Measurements from ENCODE around the gene BRICD5.
"Not testable (repeated sequence)": the region's sequence is repeated elsewhere in the genome, so short reads cannot be mapped to it uniquely, and the experiment has no call there.

Gene BRICD5

DNA sequence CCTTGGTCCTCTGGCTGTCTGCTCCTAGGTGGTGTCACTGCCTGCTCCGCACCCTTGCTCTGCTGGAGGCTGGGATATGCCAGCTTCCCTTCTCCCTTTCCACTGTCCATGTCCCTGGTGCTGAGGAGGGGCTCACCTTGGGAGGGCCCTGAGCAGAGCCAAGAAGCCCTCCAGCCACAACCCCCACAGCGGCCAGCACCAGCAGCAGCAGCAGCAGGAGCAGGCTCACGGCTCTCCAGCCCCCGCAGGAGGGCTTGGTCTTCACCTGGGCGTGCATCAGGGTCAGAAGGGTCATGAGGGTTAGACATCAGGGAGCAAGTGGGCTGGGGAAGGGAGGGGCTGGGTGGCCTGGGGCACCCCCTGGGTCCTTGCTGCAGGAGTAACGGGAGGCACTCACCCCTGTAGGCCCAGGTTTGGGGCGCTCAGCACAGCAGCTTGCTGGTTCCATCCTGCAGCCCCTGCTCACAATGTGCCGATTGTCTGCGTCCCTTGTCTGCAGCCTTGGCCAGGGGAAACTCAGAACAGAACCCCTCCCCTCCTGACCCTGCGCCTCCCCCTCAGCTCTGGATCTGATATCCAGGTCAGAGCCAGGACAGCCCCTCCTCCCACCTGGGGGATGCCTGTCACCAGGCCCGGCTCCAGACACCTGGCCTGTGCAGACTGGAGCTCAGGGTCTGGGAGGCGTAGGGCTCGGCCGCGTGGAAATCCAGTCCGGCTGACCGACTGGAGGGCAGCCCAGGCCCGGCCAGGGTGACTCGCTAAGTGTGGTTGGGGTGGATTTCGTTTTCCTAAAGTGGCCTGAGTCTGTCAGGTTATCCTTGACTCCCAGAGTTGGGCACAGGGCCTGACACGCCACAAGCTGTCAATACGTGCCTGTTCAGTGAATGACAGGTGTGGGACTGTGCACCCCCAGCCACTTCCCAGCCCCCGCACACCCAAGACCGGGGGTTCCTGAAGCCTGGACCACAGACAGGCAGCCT lies at the start of gene BRICD5:
Gene BRICD5, minus strand, starts transcription at position 478 of the 980 bp plus-strand sequence. Its CDS starts 30 bp downstream, at position 448.
- no peak for DNase-seq

DNA sequence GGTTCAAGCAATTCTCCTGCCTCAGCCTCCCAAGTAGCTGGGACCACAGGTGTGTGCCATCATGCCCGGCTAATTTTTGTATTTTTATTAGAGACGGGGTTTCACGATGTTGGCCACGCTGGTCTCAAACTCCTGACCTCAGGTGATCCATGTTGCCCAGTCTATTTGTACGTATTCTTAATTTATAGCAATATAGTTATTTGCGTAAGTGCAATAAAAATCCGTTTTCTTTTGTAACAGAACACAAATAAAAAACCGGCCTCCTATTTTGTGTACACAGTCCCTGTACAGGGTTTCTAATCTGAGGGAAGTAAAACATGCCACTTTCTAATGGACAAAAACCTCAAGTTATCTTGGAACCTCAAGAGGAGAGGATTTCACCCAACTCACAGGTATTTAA lies 49.6 kb upstream of the BRICD5 start:
- DNase-seq = no peak

DNA sequence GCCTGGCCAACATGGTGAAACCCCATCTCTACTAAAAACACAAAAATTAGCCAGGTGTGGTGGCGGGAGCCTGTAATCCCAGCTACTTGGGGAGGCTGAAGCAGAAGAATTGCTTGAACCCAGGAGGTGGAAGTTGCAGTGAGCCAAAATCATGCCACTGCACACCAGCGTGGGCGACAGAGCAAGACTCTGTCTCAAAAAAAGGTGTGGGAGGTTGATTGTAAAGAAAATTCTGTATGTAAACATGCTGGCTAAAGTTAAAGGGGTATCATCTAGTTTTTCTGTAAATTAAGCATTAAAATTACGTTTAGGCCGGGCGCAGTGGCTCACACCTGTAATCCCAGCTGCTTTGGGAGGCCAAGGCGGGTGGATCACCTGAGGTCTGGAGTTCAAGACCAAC lies 47.9 kb upstream of the BRICD5 start:
- not testable (repeated sequence) for DNase-seq

DNA sequence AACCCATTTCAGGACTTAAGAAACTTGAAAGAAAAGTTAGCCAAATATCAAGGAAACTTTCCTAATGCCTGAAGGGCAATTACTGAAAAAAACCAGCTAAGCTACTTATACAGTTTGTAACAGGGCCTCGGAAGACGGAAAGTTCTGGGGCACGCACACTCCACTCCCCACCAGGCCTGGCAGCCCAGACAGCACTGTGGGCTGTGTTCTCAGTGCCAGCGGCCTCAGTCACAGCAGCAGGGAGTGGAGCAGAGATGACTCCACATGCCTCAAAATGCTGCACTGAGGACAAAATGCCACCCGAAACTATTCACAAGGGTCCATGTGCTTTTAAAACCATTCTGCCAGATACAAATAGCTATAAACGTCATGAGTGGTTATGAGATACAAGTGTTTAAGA lies 47.1 kb upstream of the BRICD5 start:
- no peak for DNase-seq

DNA sequence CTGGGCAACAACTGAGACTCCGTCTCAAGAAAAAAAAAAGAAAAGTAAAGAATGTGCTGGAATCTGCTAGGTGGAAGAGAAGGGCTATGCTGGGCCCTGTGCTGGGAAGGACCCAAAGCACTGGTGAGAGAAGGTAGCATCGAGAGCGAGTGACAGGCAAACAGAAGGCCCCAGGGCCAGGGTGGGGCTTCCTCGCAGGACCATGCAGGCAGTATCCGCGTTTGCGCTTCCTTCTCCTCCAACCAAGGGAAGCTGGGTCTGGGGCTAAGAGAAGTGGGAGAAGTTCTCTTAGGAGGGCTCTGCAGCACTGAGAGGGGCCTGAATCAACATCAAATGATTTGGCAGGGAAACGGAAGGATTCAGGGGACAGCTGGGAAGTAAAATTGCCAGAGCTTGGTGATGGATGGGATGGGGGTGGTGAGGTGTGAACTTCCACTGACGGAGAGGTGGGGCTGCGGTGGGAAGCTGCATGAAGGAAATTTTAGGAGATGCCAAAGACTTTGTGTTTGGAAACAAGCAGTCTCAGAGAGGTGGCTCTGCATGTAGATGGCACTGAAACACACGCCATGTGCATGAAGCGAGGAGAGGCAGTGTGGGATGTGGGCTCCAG lies 46.0 kb upstream of the BRICD5 start:
- no peak for DNase-seq

DNA sequence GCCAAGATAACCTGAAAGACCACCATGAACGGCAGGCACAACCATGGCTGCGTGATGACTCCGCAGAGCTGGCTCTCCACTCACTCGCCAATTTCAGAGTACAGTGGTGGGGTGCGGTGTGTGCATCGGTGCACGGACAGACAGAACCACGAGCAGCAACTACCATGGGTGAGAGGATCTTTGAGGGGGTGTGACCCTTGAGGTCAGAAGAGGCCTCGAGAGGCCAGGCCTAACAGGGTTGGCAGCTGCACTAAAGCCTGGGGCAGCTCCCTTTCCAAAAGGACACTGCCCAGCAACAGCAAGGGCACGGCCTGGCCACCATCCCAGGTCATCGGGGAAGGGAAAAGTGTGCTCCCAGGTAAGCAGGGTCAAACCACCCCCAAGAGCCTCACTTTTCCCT lies 42.6 kb upstream of the BRICD5 start:
- no peak for DNase-seq

DNA sequence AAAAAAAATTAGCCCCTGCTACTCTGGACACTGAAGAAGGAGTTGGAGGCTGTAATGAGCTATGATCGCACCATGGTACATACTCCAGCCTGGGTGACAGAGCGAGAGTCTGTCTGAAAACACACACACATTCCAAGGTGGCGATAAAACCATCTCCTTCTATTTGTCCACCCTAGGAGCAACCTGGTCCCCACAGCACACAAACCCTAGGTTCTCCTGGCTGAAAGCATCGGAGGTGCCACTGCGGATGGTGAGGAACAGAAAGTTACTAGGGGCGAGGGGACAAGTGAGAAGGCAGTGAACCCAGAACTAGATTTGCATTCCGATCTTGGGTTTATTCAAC lies 42.1 kb upstream of the BRICD5 start:
- no peak for DNase-seq

DNA sequence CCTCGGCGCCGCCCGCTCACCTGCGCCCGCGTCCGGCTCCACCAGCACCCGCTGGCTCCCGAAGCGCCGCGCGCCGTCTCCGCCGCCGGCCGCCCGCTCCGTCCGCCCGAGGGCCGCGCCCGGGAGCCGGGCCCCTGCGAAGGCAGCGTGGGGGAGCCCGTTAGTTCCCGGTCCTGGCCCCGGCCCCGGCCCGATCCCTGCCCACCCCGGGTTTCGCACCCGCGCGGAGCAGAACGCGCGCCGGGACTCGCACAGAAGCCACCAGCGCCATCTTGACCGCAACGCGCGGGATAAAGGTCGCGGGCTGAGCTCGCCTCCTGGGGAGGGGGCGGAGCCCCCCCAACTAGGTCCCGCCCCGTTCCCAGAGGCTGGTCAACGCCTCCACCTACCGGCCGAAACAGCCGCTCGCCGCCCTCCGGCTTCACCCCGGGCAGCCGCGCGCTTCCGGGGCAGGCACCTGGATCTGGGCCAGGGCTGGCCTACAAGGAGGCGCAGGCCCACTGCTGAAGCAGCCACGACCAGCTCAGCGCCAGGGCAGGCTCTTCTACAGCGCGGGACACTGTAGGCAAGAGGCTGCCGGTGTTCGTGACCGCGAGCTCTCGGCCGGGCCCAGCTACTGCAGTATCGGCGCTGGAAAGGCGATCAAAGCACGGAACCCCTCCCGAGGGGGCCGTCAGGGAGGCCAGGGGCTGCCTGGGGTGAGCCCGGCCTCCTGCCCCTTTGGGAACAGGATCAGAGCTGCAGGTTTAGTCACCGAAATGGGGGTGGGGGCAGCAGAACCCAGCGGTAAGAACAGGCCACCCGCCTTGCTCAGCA lies 40.8 kb upstream of the BRICD5 start, which contains the start of gene ECI1:
Gene ECI1, minus strand, starts transcription at position 292 of the 816 bp plus-strand sequence. Its CDS starts 21 bp downstream, at position 271.
- peak; percentile 95 for DNase-seq

DNA sequence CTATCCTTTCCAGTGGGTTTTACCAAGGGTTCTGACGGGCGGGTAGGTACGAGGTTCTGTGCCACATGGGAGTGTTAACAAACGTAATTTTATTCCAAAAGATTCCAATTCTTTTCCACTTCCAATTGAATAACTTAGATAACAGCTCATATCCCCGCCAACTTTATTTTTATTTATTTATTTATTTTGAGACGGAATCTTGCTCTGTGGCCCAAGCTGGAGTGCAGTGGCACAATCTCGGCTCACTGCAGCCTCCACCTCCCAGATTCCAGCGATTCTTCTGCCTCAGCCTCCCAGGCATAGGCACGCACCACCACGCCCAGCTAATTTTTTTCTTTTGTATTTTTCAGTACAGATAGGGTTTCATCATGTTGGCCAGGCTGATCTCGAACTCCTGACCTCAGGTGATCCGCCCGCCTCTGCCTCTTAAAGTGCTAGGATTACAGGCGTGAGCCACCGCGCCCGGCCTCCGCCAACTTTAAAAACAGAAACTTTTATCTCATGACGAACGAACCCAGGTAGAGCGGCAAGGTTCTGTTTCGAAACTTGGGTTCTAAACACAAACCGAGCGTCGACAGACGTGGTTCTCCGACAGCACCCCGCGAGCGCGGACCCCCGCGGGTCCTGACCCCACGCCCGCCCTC lies 40.1 kb upstream of the BRICD5 start:
- no peak for DNase-seq

DNA sequence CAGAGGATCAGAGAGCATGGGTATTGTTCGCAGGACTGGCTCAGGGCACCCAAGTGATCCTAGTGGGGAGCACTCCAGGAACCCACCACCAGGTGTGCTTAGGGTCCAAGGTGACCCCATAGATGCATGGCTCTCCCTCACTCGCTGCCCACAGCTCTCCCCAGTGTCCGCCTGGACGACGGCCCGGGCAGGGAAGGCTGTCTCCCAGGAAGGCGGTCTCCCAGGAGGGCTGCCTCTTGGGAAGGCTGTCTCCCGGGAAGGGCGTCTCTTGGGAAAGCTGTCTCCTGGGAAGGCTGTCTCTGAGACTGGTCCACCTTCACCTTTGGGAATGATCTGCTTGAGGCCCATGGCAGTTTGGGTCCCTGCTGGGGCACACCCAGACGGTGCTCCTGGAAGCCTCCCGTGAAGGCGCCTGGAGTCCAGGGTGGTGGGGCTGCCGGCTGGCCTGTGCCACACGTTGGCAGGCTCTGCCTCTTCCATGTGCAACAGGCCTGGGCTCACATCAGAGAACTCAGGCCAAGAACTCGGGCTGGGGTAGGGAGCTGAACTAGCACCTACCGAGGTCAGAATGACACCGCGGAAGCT lies 35.7 kb upstream of the BRICD5 start:
- no peak for DNase-seq

DNA sequence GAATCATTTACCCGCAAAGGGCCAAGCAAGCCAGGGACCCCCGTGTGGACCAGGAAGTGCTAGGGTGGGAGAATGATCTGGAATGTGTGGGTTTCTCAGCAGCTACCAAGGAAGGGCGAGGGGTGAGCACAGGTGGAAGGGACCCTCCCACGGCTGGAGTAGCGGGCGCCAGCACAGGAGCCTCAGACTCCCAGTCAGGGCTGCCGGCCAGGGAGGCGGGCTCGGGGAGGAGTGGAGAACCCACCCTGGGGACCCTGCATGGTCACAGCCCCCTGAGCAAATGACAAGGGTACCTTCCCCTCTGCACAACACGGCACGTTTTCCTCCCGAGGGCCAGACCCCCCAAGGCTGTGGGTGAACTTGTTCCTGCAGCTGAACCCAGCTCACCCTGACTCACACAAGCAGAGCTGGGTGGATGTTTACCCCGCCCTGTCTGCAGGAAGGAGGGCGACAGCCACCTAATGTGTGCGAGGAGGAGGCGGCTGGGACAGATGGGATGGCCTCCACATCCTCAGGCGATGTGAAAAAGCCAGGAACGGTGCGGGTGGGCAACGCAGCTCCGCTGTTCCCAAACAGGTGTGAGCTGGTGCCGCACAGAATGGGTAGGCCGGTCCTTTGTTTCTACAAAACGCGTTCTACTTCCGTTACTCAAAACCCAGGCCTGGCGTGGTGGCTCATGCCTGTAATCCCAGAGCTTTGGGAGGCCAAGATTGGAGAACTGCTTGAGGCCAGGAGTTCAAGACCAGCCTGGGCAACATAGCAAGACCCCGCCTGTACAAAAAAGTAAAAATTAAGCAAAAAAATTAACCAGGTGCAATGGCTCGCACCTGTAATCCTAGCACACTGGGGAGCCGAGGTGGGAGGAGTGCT lies 34.5 kb upstream of the BRICD5 start:
- no peak for DNase-seq

DNA sequence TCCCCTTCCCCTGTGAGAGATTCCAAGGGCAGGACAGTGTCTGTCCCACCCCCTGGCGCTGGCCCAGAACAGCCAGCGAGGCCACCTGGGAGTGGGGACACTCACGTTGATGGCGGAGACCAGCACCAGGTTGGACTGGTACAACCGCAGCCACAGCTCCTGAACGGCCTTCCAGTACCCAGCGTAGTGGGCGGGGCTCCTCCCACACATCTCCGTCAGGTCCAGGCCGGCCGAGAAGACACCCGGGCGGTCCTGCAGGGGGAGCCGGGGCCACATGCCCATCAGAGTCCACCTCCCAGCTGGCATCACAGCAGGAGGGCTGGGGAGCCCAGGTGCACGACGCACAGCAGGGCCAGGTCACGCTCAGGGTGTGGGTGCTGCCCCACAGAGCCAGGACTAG lies 33.6 kb upstream of the BRICD5 start:
- peak; percentile 7 for DNase-seq

DNA sequence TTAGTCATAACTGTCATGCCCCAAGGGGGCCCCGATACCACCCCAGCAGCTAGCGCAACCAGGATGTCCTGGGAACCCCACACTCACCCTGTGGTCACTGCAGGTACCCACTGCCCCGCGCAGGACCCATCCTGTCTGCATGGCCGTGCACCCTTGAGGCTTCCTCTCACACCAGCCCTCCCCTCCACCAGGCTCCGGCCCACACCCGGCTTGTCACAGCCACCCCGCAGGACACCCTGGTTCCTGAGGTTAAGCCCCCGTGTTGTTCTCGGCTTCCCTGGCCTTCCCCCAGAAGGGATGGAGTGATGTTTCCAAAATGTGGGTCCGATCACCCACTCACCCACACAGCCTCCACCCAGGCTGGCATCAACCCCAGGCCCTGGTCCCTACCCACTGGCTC lies 33.1 kb upstream of the BRICD5 start:
- DNase-seq = no peak

DNA sequence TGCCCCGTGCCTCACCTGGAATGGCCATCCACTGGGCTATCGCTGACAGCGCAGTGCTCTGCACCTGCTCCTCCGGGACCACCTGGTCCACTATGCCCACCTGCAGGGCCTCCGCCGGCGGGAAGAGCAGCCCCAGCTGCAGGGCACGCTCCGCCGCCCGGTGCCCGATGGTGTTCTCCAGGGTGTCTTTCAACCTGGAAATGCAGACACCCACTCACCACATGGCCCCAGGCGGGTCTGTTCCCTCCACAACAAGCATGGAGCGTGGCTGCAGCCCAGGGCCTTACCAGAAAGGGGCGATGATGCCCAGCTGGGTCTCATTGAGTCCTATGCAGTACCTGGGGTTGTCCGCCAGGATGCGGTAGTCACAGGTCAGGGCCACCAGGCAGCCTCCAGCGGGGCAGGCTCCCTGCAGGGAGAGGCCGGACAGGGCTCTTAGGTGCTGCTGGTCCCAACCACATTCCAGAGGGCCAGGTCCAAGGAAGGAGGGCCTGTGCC lies 32.4 kb upstream of the BRICD5 start:
- no peak for DNase-seq

DNA sequence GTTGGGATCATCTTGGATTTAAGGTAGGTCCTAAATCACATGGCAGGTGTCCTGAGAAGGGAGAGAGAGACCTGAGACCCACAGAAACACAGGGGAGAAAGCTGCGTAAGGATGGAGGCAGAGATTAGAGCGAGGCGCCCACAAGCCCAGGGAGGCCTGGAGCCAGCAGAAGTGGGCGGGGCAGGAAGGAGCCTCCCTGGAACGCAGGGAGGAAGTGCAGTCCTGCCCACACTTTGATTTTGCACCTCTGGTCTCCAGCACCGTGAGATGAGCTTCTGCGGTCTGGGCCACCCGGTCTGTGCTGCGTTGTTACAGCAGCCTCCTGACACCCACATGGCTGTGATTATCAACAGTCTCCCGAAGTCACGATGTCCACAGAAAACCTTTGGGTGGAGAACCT lies 31.9 kb upstream of the BRICD5 start:
- no peak for DNase-seq

DNA sequence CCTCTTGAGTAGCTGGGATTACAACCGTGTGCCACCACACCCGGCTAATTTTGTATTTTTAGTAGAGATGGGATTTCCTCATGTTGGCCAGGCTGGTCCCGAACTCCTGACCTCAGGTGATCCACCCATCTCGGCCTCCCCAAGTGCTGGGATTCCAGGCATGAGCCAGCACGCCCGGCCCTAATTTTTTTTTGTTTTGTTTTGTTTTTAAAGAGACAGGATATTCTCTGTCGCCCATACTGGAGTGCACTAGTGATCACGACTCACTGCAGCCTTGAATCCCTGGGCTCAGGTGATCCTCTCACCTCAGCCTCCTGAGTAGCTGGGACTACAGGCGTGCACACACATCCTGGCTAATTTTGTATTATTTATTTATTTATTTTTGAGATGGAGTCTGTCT lies 29.7 kb upstream of the BRICD5 start:
- DNase-seq = not testable (repeated sequence)

DNA sequence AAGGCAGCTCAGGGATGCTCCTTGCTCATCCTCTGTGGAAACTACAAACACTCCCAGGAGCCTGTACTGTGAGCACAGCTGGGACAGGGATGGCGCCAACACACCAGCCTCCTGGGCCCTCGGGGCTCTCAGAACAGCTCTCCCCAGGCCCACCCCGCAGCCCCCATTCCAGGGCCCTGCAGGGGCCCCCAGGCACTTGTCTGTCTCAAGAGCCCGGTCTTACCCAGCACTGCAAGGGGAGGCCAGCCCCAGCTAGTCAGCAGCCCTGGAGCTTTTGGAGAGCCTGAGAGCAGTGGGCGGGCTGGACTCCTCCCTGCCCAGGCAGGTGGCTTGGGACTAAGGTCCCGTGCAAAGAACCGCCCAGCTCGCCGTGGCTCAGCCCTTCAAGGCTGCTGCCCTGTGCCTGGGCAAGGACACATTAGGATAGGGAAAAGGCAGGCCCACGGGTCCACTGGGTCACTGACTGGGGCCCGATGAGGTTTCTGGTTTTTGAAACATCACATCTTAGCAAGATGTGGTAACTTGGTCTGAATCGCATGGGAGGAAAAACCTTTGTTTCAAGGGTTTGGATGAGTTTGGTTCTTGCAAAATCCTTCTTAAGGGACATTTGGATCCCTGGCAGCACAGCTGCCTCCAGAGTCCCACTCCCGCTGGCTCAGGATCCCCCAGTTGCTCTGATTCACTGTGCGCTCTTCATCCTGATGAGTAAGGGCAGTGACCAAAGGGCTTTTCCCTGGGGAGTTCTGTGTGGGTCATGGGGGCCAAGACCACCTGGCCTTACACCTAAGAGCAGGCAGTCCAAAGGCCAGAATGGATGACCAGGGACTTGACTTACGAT lies 28.4 kb upstream of the BRICD5 start:
- no peak for DNase-seq

DNA sequence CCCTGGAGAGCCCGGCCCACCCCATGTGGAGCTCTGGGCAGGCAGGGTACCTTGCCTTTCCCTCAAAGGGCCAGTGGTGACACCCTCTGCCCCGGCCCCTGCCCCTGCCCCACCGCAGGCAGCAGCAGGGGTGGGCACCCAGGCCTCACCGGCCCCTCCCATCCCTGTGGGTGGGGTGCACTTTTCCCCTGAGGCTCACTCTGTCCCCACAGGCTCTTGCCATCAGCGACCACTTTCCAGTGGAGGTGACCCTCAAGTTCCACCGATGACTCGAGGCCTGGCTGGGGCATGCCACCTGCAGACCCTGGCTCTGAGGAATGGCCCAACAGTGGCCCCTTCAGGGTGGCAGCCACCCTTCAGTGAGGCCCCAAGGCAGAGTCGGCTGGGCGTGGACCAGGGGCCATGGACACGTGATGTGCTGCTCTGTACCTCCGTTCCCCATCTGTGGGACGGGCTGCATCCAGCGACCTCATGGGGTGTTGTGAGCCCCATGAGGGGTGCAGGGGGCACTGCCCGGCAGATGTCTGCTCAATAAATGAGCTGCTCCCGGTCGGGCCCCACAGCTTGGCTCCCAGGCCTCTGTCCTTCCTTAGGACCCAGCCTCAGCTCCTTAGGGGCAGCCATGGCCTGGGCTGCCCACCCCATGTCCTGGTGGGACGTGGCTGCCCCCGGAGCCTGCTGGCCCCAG lies 27.6 kb upstream of the BRICD5 start:
- no peak for DNase-seq

DNA sequence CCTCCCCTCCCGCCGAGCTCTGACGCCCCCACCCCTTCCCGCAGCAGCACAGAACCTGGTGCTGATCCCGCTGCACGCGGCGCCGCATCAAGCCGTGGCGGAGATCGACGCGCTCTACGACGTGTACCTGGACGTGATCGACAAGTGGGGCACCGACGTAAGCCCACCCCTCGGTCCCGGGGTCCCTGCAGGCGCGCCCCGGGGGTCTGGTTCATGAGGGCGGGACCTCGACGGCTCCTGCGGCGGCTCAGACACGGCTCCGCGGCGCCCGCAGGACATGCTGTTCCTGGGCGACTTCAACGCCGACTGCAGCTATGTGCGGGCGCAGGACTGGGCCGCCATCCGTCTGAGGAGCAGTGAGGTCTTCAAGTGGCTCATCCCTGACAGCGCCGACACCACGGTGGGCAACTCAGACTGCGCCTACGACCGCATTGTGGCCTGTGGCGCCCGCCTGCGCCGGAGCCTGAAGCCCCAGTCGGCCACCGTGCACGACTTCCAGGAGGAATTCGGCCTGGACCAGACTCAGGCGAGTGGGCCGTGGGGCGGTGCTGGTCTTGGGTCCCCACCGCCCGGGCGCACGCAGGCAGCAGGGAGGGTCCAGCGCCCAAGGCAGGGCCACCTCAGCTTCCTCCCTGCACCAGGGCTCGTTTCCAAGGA lies 27.0 kb upstream of the BRICD5 start:
- no peak for DNase-seq
